ENCODE data around the gene PSMC4. TPM values are rescaled to one million over a fixed set of nuclear protein-coding genes. Genes with fewer than 3 reads are reported as not detected.
A peak's percentile ranks its signal among the peaks of the same experiment; 100 is the strongest.

The PSMC4 gene
- total RNA-seq (2021; ENCODE audit: unreplicated experiment) (2,386 TPM), Bru-seq, nascent RNA (percentile 100 among the genes with signal in this experiment), BruChase-seq, experiment 1, labeled RNA remaining after a 2-hour chase (percentile 100 among the genes with signal in this experiment), BruChase-seq, experiment 2, labeled RNA remaining after a 6-hour chase (percentile 100 among the genes with signal in this experiment)
- 3,964 TPM for polyA plus RNA-seq (2012; ENCODE audit: insufficient read length)
- long read RNA-seq, transcript PSMC4-203 (10 exons, 1,532 nt) = minor isoform, 76 of 3,892 reads
- long read RNA-seq, transcript PSMC4-201 (11 exons, 1,591 nt) = major isoform, 2,884 of 3,892 reads
- long read RNA-seq, transcript PSMC4-202 (11 exons, 1,333 nt) = minor isoform, 21 of 3,892 reads
- long read RNA-seq, transcript PSMC4-206 (10 exons, 1,623 nt) = minor isoform, 8 of 3,892 reads
- long read RNA-seq, partial matches to known transcripts = 250 of 3,892 reads
- long read RNA-seq, other reads (novel, unspliced or antisense) = 651 of 3,892 reads

- CTCF ChIA-PET = interaction anchor here (0.5 to 4.2 kb wide), 107 partner anchors 9 to 575 kb away, joined by 3 to 149 read pairs (median 5); partner anchors contain the start of genes DLL3, DYRK1B, EID2B and FBL
- DNase-seq (ENCODE audit: low read depth, low spot score) (peak; percentile 100), ATAC-seq (peak; percentile 98)
- no peak for TF ChIP-seq POLR2AphosphoS5 (IDR thresholded peaks at IDR 0.05; ENCODE audit: low read depth, low read length)
- TF ChIP-seq REST (IDR thresholded peaks at IDR 0.05; ENCODE audit: insufficient read depth in 1 of 2, low read depth in 2 of 2, low read length in 1 of 2) = no peak
- TF ChIP-seq SIN3A (IDR thresholded peaks at IDR 0.05; ENCODE audit: borderline replicate concordance, insufficient read depth, low read depth, low read length) = no peak
- no peak for TF ChIP-seq CTCF (IDR thresholded peaks at IDR 0.05)
- no peak for TF ChIP-seq TCF7L2 (IDR thresholded peaks at IDR 0.05; ENCODE audit: low read depth, low read length)
- in situ Hi-C loops (cut with HindIII; ENCODE audit: low pct_unique_long_range_greater_than_20kb, low sequenced_read_pairs) (loop anchor here (5.0 kb wide), 4 partner anchors 34 to 129 kb away; no protein-coding TSS in a partner anchor), intact Hi-C loops (cut with micrococcal nuclease; ENCODE audit: unreplicated experiment) (loop anchor here (1.0 to 2.0 kb wide), 4 partner anchors 25 to 178 kb away; no protein-coding TSS in a partner anchor)
- Histone ChIP-seq H3K27me3 (ENCODE audit: control insufficient read depth, insufficient read depth, low read length) (no peaks in the 10 kb centered on the region), H3K27ac (ENCODE audit: low read length) (peak within 1 kb of the TSS; percentile 82), H3K9me3 (ENCODE audit: control insufficient read depth, insufficient read depth, low read depth, low read length) (no peaks in the 10 kb centered on the region), H3K4me3 (ENCODE audit: low read depth in 2 of 2, low read length in 2 of 2) (peak within 1 kb of the TSS; percentile 35 to 50), H3K36me3 (ENCODE audit: control insufficient read depth, insufficient read depth, low read length) (peaks cover 38% of the 10 kb centered on the region), H3K4me1 (ENCODE audit: control insufficient read depth, insufficient read depth, low read length) (peaks cover 17% of the 10 kb centered on the region)
- POLR2A ChIA-PET = interaction anchor here (0.5 to 4.0 kb wide), 90 partner anchors 8 to 1887 kb away, joined by 3 to 55 read pairs (median 5); partner anchors contain the start of genes AKT2, DYRK1B, EID2B and FBL
- no TSS peak for BruUV-seq (replicated peaks)
These were observed at the start of gene PSMC4 for GRCh38 chr19:39970675-39971379. TSS of gene PSMC4 (plus strand) at chr19:39971165. CDS start at chr19:39971203, 38 bp downstream.

- Histone ChIP-seq H3K27ac (ENCODE audit: low read length) (no peak overlapping the region), H3K4me3 (ENCODE audit: low read depth in 2 of 2, low read length in 2 of 2) (no peak overlapping the region), H3K4me1 (ENCODE audit: control insufficient read depth, insufficient read depth, low read length) (no peaks in the 10 kb centered on the region), H3K27me3 (ENCODE audit: control insufficient read depth, insufficient read depth, low read length) (peaks cover 5% of the 10 kb centered on the region; the same call in 1 of the 2 replicates), H3K9me3 (ENCODE audit: control insufficient read depth, insufficient read depth, low read depth, low read length) (no peaks in the 10 kb centered on the region), H3K36me3 (ENCODE audit: control insufficient read depth, insufficient read depth, low read length) (no peaks in the 10 kb centered on the region)
- no peak for DNase-seq (ENCODE audit: low read depth, low spot score)
- in situ Hi-C loops (cut with HindIII; ENCODE audit: low pct_unique_long_range_greater_than_20kb, low sequenced_read_pairs) = loop anchor here (10.0 kb wide), 3 partner anchors 131 to 421 kb away; partner anchors contain the start of genes C19orf47, PLD3 and ZNF780B
- intact Hi-C loops (cut with micrococcal nuclease; ENCODE audit: unreplicated experiment) = no loop called here
- TF ChIP-seq TCF7L2 (IDR thresholded peaks at IDR 0.05; ENCODE audit: low read depth, low read length) (no peak), REST (IDR thresholded peaks at IDR 0.05; ENCODE audit: insufficient read depth in 1 of 2, low read depth in 2 of 2, low read length in 1 of 2) (no peak)
- no peak for ATAC-seq
- ChIA-PET CTCF (interaction anchor here (0.6 kb wide), 3 partner anchors 43 to 766 kb away, joined by 4 to 10 read pairs (median 4); no protein-coding TSS in a partner anchor), POLR2A (interaction anchor here (0.7 to 0.8 kb wide), 4 partner anchors 14 to 298 kb away, joined by 3 to 11 read pairs (median 7); no protein-coding TSS in a partner anchor)
- no TSS peak for BruUV-seq (replicated peaks)
These were observed 47.1 kb upstream of the PSMC4 start for GRCh38 chr19:39923862-39924261.
